H9 (cell line): ENCODE data around the gene F2R. TPM values are rescaled to one million over a fixed set of nuclear protein-coding genes. Genes with fewer than 3 reads are reported as not detected.
A peak's percentile ranks its signal among the peaks of the same experiment; 100 is the strongest.

Experiments
- DNase-seq: peaks from one replicate; pipeline ENCODE4 v3.0.0-alpha.2; 2017
- H2AFZ ChIP-seq: one replicate; pipeline ENCODE4 v1.6.1; 2013; ENCODE audit warnings: mild to moderate bottlenecking, low read length, control low read depth, moderate library complexity
- H2AK5ac ChIP-seq: 2 replicates; pipeline ENCODE4 v1.6.1; 2013; ENCODE audit warnings: low read length, control low read depth, mixed read lengths; ENCODE audit not compliant: insufficient read length
- H2BK120ac ChIP-seq: one replicate; pipeline ENCODE4 v1.6.1; 2013; ENCODE audit warnings: low read depth, mild to moderate bottlenecking, low read length, control low read depth, inconsistent platforms; ENCODE audit not compliant: poor library complexity, severe bottlenecking
- H2BK12ac ChIP-seq: 2 replicates; pipeline ENCODE4 v1.6.1; 2013; ENCODE audit warnings: low read length, control low read depth, mixed read lengths, low read depth; ENCODE audit not compliant: insufficient read length
- H2BK15ac ChIP-seq: 2 replicates; pipeline ENCODE4 v1.6.1; 2013; ENCODE audit warnings: low read depth, low read length, control low read depth
- H2BK20ac ChIP-seq: one replicate; pipeline ENCODE4 v1.6.1; 2013; ENCODE audit warnings: low read depth, mild to moderate bottlenecking, low read length, control low read depth, inconsistent platforms; ENCODE audit not compliant: poor library complexity, severe bottlenecking
- H2BK5ac ChIP-seq: 2 replicates; pipeline ENCODE4 v1.6.1; 2013; ENCODE audit warnings: low read length, control low read depth, mixed read lengths; ENCODE audit not compliant: insufficient read length
- H3K14ac ChIP-seq: 2 replicates; pipeline ENCODE4 v1.6.1; 2013; ENCODE audit warnings: low read length, control low read depth; ENCODE audit not compliant: insufficient read depth
- H3K18ac ChIP-seq: 2 replicates; pipeline ENCODE4 v1.6.1; 2013; ENCODE audit warnings: low read depth, mild to moderate bottlenecking, mixed read lengths, low read length, control low read depth; ENCODE audit not compliant: insufficient read length
- H3K23ac ChIP-seq: 2 replicates; pipeline ENCODE4 v1.6.1; 2013; ENCODE audit warnings: low read length, control low read depth, mixed read lengths, low read depth; ENCODE audit not compliant: insufficient read length
- H3K23me2 ChIP-seq: 2 replicates; pipeline ENCODE4 v1.6.1; 2013; ENCODE audit warnings: low read depth, mild to moderate bottlenecking, mixed read lengths, low read length, control low read depth; ENCODE audit not compliant: insufficient read length, poor library complexity, severe bottlenecking
- H3K27ac ChIP-seq: 2 replicates; pipeline ENCODE4 v1.5.1; 2013; ENCODE audit warnings: low read length, control low read depth, mixed read lengths, low read depth; ENCODE audit not compliant: insufficient read length
- H3K27me3 ChIP-seq: 2 replicates; pipeline ENCODE4 v1.6.1; 2013; ENCODE audit warnings: low read length, control low read depth, inconsistent platforms; ENCODE audit not compliant: insufficient read depth
- H3K4ac ChIP-seq: 2 replicates; pipeline ENCODE4 v1.6.1; 2013; ENCODE audit warnings: low read depth, mild to moderate bottlenecking, control low read depth, inconsistent platforms, low read length, moderate library complexity
- H3K4me1 ChIP-seq: 2 replicates; pipeline ENCODE4 v1.6.1; 2013; ENCODE audit warnings: low read length, control low read depth, inconsistent platforms; ENCODE audit not compliant: insufficient read depth
- H3K4me2 ChIP-seq: 2 replicates; pipeline ENCODE4 v1.6.1; 2013; ENCODE audit warnings: low read length, control low read depth, mixed read lengths; ENCODE audit not compliant: insufficient read length, insufficient read depth
- H3K56ac ChIP-seq: 2 replicates; pipeline ENCODE4 v1.6.1; 2013; ENCODE audit warnings: low read depth, mild to moderate bottlenecking, mixed read lengths, low read length, control low read depth; ENCODE audit not compliant: insufficient read length
- H3K79me1 ChIP-seq: 2 replicates; pipeline ENCODE4 v1.6.1; 2013; ENCODE audit warnings: low read depth, mild to moderate bottlenecking, moderate library complexity, low read length, control low read depth, inconsistent platforms; ENCODE audit not compliant: insufficient read depth, poor library complexity, severe bottlenecking
- H3K79me2 ChIP-seq: 2 replicates; pipeline ENCODE4 v1.6.1; 2013; ENCODE audit warnings: low read length, control low read depth, inconsistent platforms; ENCODE audit not compliant: insufficient read depth
- H3K9ac ChIP-seq: 2 replicates; pipeline ENCODE4 v1.6.1; 2013; ENCODE audit warnings: low read length, control low read depth, mixed read lengths; ENCODE audit not compliant: insufficient read length; ENCODE audit errors: extremely low read depth
- H3K9me3 ChIP-seq: one replicate; pipeline ENCODE4 v1.6.1; 2013; ENCODE audit warnings: low read depth, low read length, inconsistent platforms; ENCODE audit not compliant: control insufficient read depth
- H3T11ph ChIP-seq: one replicate; pipeline ENCODE4 v1.6.1; 2013; ENCODE audit warnings: mild to moderate bottlenecking, low read length, control low read depth, inconsistent platforms
- H4K20me1 ChIP-seq: one replicate; pipeline ENCODE4 v1.6.1; 2013; ENCODE audit not compliant: control insufficient read depth, insufficient read length, insufficient read depth
- H4K5ac ChIP-seq: 2 replicates; pipeline ENCODE4 v1.6.1; 2013; ENCODE audit warnings: low read depth, mild to moderate bottlenecking, mixed read lengths, low read length, control low read depth; ENCODE audit not compliant: insufficient read length
- H4K8ac ChIP-seq: replicated peaks from 2 replicates; pipeline ENCODE4 v1.6.1; 2013; ENCODE audit warnings: low read length, control low read depth, mixed read lengths, low read depth; ENCODE audit not compliant: insufficient read length
- H4K91ac ChIP-seq: 2 replicates; pipeline ENCODE4 v1.6.1; 2013; ENCODE audit warnings: low read depth, mild to moderate bottlenecking, moderate library complexity, mixed read lengths, low read length, control low read depth; ENCODE audit not compliant: insufficient read length
- H3K27ac Mint-ChIP-seq, 3 experiments: 2 replicates in 2 of 3; 3 replicates in 1 of 3; pipeline ENCODE4 v1.8.0; 2020 to 2021; ENCODE audit warnings: mixed read lengths in 3 of 3, mild to moderate bottlenecking in 1 of 3, moderate library complexity in 1 of 3
- H3K27me3 Mint-ChIP-seq: 2 replicates; pipeline ENCODE4 v1.8.0; 2021; ENCODE audit warnings: low read depth, mild to moderate bottlenecking, moderate library complexity, mixed read lengths
- H3K36me3 Mint-ChIP-seq, 3 experiments: 2 replicates in 2 of 3; 3 replicates in 1 of 3; pipeline ENCODE4 v1.8.0; 2020 to 2021; ENCODE audit warnings: low read depth in 3 of 3, mixed read lengths in 3 of 3; ENCODE audit not compliant: insufficient read depth in 1 of 3
- H3K4me1 Mint-ChIP-seq, 2 experiments: 2 replicates each; pipeline ENCODE4 v1.8.0; 2020; ENCODE audit warnings: mixed read lengths in 2 of 2
- H3K4me3 Mint-ChIP-seq, 2 experiments: 2 replicates in 1 of 2; 3 replicates in 1 of 2; pipeline ENCODE4 v1.8.0; 2020 to 2021; ENCODE audit warnings: mild to moderate bottlenecking in 2 of 2, mixed read lengths in 2 of 2, moderate library complexity in 1 of 2
- H3K9me3 Mint-ChIP-seq, 2 experiments: 2 replicates in 1 of 2; 3 replicates in 1 of 2; pipeline ENCODE4 v1.8.0; 2020; ENCODE audit warnings: mild to moderate bottlenecking in 2 of 2, mixed read lengths in 2 of 2, moderate library complexity in 1 of 2
- WGBS: extraction: QIAGEN DNeasy Blood & Tissue Kit; methylation state at CpG from one replicate; pipeline ENCODE4 v1.1.7; 2013; ENCODE audit warnings: missing lambda C conversion rate, low lambda C conversion rate, mixed read lengths; ENCODE audit not compliant: insufficient read length; ENCODE audit errors: extremely low coverage; 5-methylcytosine and 5-hydroxymethylcytosine counted together
- total RNA-seq: library from RNA; stranded (reverse); gene quantifications from 2 replicates; pipeline ENCODE4 v1.2.1, GENCODE V29; 2021
- TF ChIP-seq, protein P1 (sequence below): fragments of 200-600 bp; sonication (generic); conservative IDR thresholded peaks from 3 replicates; pipeline ENCODE4 v1.8.0; 2021; ENCODE audit warnings: antibody characterized with exemption, mild to moderate bottlenecking

F2R gene
- total RNA-seq, 1 experiment from 2014 or later, result 14.8 TPM

- Histone ChIP-seq H3K9ac (peak overlapping the region; percentile 6), H2BK5ac (no peak overlapping the region), H4K91ac (no peak overlapping the region), H3K79me1 (peaks cover 3% of the 10 kb centered on the region), H2AFZ (no peak overlapping the region), H3K14ac (no peak overlapping the region; the same call in 1 of the 2 replicates), H4K8ac (no peak overlapping the region), H3T11ph (no peak overlapping the region), H3K4ac (no peak overlapping the region), H3K9me3 (no peaks in the 10 kb centered on the region), H2BK20ac (no peak overlapping the region), H3K27me3 (peaks cover 2% of the 10 kb centered on the region; the same call in 1 of the 2 replicates), H2BK15ac (no peak overlapping the region), H3K4me2 (peak overlapping the region; percentile 69), H2BK12ac (no peak overlapping the region), H3K56ac (no peak overlapping the region), H4K20me1 (no peaks in the 10 kb centered on the region), H3K79me2 (no peaks in the 10 kb centered on the region; the same call in 1 of the 2 replicates), H3K23ac (no peak overlapping the region), H3K4me1 (peaks cover 4% of the 10 kb centered on the region; the same call in 1 of the 2 replicates), H3K18ac (no peak overlapping the region), H4K5ac (no peak overlapping the region), H3K23me2 (peaks cover 18% of the 10 kb centered on the region), H2AK5ac (no peak overlapping the region), H3K27ac (no peak overlapping the region), H2BK120ac (no peak overlapping the region)
- Mint-ChIP-seq H3K27me3 (peaks cover 30% of the 10 kb centered on the region), H3K9me3 (no peaks in the 10 kb centered on the region; a peak in 1 of 5 replicates), H3K4me1 (peaks cover 12 to 16% of the 10 kb centered on the region in 2 experiments), H3K36me3 (peaks cover 3 to 4% (median 4%) of the 10 kb centered on the region in 3 experiments; a peak in 3 of 7 replicates), H3K4me3 (peak overlapping the region; percentile 80 to 89), H3K27ac (no peak overlapping the region)
- peak; percentile 33 for DNase-seq
- no CpG with 5 or more reads among the region's 14 CpGs for WGBS
- TF ChIP-seq, protein P1, sequence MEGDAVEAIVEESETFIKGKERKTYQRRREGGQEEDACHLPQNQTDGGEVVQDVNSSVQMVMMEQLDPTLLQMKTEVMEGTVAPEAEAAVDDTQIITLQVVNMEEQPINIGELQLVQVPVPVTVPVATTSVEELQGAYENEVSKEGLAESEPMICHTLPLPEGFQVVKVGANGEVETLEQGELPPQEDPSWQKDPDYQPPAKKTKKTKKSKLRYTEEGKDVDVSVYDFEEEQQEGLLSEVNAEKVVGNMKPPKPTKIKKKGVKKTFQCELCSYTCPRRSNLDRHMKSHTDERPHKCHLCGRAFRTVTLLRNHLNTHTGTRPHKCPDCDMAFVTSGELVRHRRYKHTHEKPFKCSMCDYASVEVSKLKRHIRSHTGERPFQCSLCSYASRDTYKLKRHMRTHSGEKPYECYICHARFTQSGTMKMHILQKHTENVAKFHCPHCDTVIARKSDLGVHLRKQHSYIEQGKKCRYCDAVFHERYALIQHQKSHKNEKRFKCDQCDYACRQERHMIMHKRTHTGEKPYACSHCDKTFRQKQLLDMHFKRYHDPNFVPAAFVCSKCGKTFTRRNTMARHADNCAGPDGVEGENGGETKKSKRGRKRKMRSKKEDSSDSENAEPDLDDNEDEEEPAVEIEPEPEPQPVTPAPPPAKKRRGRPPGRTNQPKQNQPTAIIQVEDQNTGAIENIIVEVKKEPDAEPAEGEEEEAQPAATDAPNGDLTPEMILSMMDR, result no peak
Measured at GRCh38 chr5:76715486-76715735, 515 bp upstream of the F2R start.
